Stimulated activated CD8-positive, alpha-beta memory T cell treated with anti-CD3 and anti-CD28 coated beads, Interleukin-12 subunit alpha, Interleukin-12 subunit beta, amount 100 ng/mL, for 24 hours (primary cell): Measurements from ENCODE around the gene NEURL4.
A peak's percentile ranks its signal among the peaks of the same experiment; 100 is the strongest.

Experiments used
- DNase-seq: peaks from one replicate; pipeline ENCODE4 v3.0.0-alpha.2; 2020; ENCODE audit errors: extremely low read depth

Gene NEURL4

GRCh38 chr17:7304179-7304578 is 25.0 kb downstream of the NEURL4 start:
- no peak for DNase-seq

- DNase-seq = no peak
Observed at GRCh38 chr17:7296189-7296861, 32.8 kb downstream of the NEURL4 start.

- no peak for DNase-seq
Observed at GRCh38 chr17:7295230-7296180, 33.6 kb downstream of the NEURL4 start.

- DNase-seq = no peak
Observed at GRCh38 chr17:7294614-7295153, 34.5 kb downstream of the NEURL4 start, which contains the start of gene YBX2. YBX2 (minus strand) TSS chr17:7294639; CDS start chr17:7294500, 139 bp downstream.

- DNase-seq = no peak
Observed at GRCh38 chr17:7293816-7294613, 35.1 kb downstream of the NEURL4 start.

- DNase-seq = no peak
Observed at GRCh38 chr17:7293159-7293558, 36.0 kb downstream of the NEURL4 start.

GRCh38 chr17:7292729-7293128 is 36.4 kb downstream of the NEURL4 start:
- DNase-seq = no peak

GRCh38 chr17:7292194-7292593 is 36.9 kb downstream of the NEURL4 start:
- DNase-seq = no peak

- no peak for DNase-seq
Observed at GRCh38 chr17:7290685-7291084, 38.5 kb downstream of the NEURL4 start.

- no peak for DNase-seq
Observed at GRCh38 chr17:7290166-7290565, 39.0 kb downstream of the NEURL4 start.

GRCh38 chr17:7289256-7290032 is 39.7 kb downstream of the NEURL4 start:
- no peak for DNase-seq

- DNase-seq = no peak
Observed at GRCh38 chr17:7285679-7286078, 43.5 kb downstream of the NEURL4 start.

GRCh38 chr17:7284911-7285310 is 44.2 kb downstream of the NEURL4 start:
- DNase-seq = no peak

- DNase-seq = no peak
Observed at GRCh38 chr17:7283471-7284216, 45.5 kb downstream of the NEURL4 start.

GRCh38 chr17:7282752-7283321 is 46.3 kb downstream of the NEURL4 start:
- DNase-seq = no peak

- DNase-seq = no peak
Observed at GRCh38 chr17:7281953-7282751, 47.0 kb downstream of the NEURL4 start.

GRCh38 chr17:7281074-7281952 is 47.8 kb downstream of the NEURL4 start, which contains the start of gene SLC2A4:
SLC2A4 (plus strand) TSS chr17:7281718; CDS start chr17:7281935, 217 bp downstream.
- peak; percentile 87 for DNase-seq

GRCh38 chr17:7280519-7281073 is 48.5 kb downstream of the NEURL4 start:
- peak; percentile 60 for DNase-seq
